HG03045 (cell line): ENCODE results near the gene SLC16A6.
A peak's percentile ranks its signal among the peaks of the same experiment; 100 is the strongest.
"Not testable (repeated sequence)": the region's sequence is repeated elsewhere in the genome, so short reads cannot be mapped to it uniquely, and the experiment has no call there.

Source experiments
- ATAC-seq: cut with Tn5 transposase; IDR thresholded peaks from one replicate; pipeline ENCODE4 v1.9.1; 2021; ENCODE audit warnings: mild to moderate bottlenecking, moderate library complexity; ENCODE audit not compliant: unreplicated experiment

SLC16A6 gene

DNA sequence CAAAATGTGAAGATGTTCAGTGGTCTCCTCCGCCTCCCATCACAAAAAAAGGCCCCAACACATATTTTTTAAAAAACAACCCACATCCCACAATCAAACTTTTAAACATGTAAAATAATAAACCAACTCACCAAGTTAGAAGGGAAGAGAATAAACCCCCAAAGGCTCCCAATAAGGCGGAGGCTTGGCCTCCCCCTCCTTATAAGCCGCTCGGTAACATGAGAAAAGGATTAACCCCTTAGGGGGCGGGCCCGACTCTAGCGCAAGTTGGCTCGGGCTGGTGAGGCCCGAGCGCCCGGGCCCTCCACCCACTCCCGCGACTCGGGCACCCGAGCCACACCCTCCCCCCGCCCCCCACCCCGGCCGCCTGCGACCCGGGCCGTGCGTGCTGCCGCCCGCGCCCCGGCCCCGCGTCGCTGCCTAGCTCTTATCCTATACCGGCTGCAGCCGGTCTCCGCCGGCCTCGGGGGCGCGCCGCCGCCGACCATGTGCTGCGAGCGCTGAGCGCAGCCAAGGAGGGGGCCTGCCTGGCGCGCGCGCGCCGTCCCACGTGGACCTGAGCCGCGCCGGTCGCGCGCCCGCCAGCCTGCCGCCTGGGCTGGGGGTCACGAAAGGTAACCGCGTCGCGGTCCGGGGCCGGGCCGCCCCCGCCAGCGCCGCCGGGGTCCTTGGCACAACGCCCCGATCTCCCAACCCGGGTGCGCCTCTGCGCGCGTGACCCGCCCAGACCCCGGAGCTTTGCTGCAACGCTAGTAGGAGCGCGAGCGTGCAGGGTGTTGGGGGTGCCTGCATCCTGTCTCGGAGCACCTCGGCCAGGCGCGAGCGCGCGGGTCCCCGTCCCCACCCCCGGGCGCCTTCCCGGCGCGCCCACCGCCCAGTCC is at the start of gene SLC16A6, which contains the start of gene ARSG:
SLC16A6 (minus strand) TSS at position 173 of the 881 bp plus-strand sequence. CDS start 12,807 bp downstream, outside the sequence.
ARSG (plus strand) TSS at position 541 of the 881 bp plus-strand sequence. CDS start 15,999 bp downstream, outside the sequence.
- ATAC-seq, result peak; percentile 55

- ATAC-seq, result no peak
Measured at GRCh38 chr17:68334393-68334792, 43.5 kb upstream of the SLC16A6 start.

DNA sequence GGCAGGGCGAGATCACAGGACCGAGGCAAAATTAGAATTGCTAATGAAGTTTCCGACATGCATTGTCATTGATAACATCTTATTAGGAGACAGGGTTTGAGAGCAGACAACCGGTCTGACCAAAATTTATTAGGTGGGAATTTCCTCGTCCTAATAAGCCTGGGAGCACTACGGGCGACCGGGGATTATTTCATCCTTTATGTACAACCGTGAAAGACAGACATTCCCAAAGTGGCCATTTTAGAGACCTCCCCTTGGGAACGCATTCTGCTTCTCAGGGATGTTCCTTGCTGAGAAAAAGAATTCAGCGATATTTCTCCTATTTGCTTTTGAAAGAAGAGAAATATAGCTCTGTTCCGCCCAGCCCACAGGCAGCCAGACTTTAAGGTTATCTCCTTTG is 41.0 kb upstream of the SLC16A6 start:
- ATAC-seq, result not testable (repeated sequence)

- ATAC-seq, result no peak
Measured at GRCh38 chr17:68329331-68329730, 38.4 kb upstream of the SLC16A6 start.

GRCh38 chr17:68328676-68329075 is 37.7 kb upstream of the SLC16A6 start:
- no peak for ATAC-seq

- no peak for ATAC-seq
Measured at GRCh38 chr17:68327823-68328557, 37.1 kb upstream of the SLC16A6 start.

DNA sequence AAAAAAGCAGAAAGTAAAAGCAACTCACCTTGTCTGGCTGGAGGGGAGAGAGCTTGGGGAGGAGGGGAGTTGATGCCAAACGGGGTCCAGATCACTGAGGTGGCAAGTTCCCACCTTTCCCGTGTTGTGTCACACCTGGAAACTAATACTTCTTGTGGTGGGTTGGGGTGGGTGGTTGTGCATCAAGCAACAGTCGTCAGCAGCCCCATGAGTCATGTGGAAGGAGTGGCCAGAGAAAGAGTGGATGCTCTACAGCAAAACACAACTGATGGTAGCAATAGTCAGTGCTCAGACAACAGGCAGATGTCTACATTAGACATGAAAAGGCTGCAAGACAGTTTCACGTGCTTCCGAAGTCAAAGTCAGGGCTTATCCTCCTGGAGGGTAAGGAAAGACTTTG is 35.8 kb upstream of the SLC16A6 start:
- no peak for ATAC-seq

- ATAC-seq, result no peak
Measured at GRCh38 chr17:68325961-68326360, 35.0 kb upstream of the SLC16A6 start.

DNA sequence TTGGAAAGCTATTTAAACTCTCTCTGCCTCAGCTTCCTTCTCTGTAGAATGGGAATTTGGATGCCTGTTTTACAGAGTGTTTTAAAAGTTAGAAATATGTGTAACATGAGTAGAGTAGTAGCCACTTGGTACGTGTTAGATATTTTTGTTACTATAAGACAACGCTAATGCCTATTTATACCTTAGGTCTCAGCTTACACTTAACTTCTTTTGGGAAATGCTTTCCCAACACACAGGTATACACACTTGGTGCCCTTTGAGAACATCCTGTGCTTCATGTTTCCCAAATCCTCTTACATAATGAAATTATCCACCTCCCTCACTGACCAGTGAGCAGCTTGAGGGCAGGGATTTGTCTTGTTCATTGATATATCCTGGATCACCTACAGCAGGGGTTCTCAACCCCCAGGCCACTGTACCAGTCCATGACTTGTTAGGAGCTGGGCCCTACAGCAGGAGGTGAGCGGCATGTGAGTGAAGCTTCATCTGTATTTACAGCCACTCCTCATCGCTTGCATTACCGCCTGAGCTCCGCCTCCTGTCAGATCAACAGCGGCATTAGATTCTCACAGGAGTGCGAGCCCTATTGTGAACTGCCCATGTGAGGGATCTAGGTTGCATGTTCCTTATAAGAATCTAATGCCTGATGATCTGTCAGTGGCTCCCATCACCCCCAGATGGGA is 33.9 kb upstream of the SLC16A6 start:
- no peak for ATAC-seq

DNA sequence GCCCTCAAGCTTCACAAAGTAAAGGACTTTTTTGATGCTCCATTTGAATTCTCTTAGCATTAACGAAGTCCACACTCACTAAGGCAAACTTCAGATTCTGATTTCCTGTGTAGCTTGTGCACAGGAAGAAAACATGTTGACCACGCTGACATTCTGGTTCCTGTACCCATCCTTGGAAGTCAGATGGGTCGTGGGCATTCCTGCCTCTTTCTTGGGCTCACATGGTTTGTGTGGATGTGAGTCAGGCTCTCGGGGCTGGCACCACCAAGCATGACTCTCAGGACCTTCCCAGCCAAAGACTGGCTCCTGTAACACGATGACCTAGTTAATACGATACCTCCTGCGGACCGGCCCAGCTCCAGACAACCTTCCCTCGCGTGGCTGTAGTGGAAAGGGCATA is 33.2 kb upstream of the SLC16A6 start:
- ATAC-seq, result no peak

DNA sequence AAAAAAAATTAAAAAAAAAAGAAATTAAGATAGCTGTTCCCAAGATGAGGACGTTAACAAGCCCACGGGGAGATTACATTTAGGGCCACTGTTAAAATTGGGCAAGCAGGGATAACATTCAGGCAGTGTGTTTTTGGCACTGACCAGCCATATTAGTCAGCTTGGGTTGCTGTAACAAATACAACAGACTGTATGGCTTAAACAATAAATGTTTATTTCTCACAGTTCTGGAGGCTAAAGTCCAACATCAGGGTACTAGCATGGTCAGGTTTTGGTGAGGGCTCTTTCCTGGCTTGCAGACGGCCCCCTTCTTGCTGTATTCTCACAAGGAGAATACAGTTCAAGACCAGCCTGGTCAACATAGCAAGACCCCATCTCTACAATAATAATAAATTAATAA is 31.7 kb upstream of the SLC16A6 start:
- no peak for ATAC-seq

- no peak for ATAC-seq
Measured at GRCh38 chr17:68321556-68321954, 30.6 kb upstream of the SLC16A6 start.

GRCh38 chr17:68320943-68321555 is 30.1 kb upstream of the SLC16A6 start:
- no peak for ATAC-seq

GRCh38 chr17:68320311-68320865 is 29.5 kb upstream of the SLC16A6 start:
- ATAC-seq, result no peak

GRCh38 chr17:68319410-68320162 is 28.7 kb upstream of the SLC16A6 start:
- no peak for ATAC-seq

- no peak for ATAC-seq
Measured at GRCh38 chr17:68318103-68318991, 27.4 kb upstream of the SLC16A6 start.

- no peak for ATAC-seq
Measured at GRCh38 chr17:68317458-68317857, 26.5 kb upstream of the SLC16A6 start.

- no peak for ATAC-seq
Measured at GRCh38 chr17:68315930-68316329, 25.0 kb upstream of the SLC16A6 start.
